HG02852 (cell line): Measurements from ENCODE around the gene LTC4S.
"Not testable (repeated sequence)": the region's sequence is repeated elsewhere in the genome, so short reads cannot be mapped to it uniquely, and the experiment has no call there.

Source experiments
- ATAC-seq: cut with Tn5 transposase; IDR thresholded peaks from one replicate; pipeline ENCODE4 v1.9.1; 2021; ENCODE audit warnings: mild to moderate bottlenecking, moderate library complexity; ENCODE audit not compliant: unreplicated experiment

LTC4S gene

DNA sequence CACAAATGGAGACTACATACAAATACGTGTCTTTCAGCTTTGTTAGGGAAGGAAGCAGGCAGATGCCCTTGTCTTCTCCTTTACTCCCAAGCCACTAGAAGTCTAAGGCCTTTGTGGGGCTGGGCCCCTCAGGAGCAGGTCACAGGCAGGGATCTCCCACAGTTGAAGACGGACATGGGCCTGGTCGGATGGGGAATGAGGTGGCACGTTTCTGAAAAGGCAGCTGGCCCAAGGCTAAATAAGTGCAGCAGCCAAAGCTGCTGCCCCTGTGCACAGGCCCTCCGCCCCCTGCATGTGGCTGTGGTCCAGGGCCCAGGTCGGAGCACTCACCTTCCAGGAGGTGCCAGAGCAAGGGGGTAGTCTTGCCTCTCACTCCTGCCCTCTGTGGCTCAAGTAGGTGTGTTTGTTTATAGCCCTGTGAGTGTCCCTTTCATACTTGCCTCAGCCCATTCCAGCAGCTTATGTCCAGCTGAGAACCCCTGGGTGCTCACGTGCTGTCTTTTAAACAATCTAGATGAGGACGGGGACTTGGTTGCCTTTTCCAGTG lies 28.7 kb downstream of the LTC4S start:
- no peak for ATAC-seq

DNA sequence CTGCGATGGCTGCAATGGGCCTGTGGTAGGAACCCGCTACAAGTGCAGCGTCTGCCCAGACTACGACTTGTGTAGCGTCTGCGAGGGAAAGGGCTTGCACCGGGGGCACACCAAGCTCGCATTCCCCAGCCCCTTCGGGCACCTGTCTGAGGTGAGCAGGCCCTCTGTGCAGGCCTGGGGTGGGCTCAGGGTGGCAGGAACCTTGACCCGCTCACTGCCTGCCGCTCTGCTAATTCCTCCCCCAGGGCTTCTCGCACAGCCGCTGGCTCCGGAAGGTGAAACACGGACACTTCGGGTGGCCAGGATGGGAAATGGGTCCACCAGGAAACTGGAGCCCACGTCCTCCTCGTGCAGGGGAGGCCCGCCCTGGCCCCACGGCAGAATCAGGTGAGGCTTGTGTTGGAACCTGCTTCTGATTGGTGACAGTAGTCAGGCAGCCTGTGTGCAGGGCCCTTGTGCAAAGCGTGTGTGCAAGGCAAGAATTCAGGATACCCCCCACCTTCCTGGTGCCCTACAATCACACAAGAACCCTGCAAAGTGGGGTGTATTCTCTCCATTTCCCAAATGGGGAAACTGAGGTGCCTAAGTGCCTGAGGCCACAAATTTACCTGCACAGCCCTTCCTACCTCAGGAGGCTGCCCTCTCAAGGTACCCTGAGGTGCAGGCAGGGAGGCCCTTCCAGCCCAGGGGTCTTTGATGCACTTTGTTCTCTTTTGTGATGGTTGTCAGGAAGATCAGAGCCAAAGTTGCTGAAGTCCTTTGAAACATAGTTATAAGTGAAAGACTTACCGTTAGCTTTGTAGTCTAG lies 30.4 kb downstream of the LTC4S start:
- ATAC-seq: no peak

DNA sequence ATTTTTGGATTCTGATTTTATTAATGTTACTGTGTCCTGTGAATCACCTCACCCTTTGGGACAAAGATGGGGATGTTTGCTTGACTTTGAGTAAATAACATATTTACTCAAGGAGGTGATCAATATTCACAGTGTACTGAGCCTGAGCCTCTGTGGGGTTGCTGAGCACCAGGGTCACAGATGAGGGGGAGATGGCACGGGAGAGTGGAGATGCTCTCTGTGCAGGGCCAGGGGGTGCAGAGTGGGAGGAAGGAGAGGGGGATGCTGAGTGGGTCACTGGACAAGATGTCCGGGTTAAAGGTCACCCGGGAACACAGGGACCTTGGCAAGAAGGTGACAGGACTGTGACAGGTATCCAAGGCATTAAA lies 30.9 kb downstream of the LTC4S start:
- ATAC-seq: no peak

DNA sequence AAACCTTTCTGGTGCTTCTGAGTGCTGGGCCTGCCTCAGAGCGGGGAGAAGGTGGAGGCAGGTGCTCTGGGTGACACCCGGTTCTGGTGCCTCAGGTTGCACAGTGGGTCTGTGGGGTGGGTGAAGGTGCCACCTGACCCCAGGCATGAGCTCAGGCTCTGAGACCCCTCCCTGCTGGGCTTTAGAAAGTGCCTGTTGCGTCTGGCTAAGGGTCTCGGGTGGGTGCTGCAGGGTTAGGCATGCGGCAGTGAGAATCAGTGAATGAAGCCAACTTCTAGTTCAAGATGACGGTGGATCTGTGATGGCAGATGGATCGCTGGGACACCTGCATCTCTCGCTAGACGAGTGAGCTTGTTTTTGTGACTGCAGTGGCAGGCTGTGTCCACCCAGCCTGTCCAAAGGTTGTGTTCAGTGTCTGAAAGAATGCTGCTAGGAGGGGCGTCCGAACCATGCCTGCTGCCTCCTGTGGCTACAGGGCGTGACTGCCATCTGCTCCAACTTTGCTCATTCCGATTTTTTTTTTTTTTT lies 31.9 kb downstream of the LTC4S start:
- no peak for ATAC-seq

DNA sequence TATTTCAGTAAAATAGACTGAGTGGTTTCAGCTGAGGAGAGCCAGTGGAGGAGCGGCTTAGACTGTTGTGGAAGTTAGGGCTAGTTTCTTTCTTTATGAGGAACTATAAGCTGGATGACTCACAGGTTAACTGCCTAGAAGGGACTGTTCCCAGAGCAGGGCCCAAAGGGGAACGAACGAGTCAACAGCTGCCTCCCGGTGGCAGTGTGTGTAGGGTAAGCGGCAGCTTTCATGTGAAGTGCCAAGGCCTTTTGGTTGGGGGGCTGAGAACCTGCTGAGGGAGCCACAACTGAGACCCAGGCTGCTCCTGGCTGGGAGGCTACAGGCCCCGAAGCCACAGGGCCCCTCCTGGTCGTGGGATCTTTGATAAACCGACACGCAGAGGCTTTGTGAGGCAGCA lies 33.9 kb downstream of the LTC4S start:
- ATAC-seq: no peak

DNA sequence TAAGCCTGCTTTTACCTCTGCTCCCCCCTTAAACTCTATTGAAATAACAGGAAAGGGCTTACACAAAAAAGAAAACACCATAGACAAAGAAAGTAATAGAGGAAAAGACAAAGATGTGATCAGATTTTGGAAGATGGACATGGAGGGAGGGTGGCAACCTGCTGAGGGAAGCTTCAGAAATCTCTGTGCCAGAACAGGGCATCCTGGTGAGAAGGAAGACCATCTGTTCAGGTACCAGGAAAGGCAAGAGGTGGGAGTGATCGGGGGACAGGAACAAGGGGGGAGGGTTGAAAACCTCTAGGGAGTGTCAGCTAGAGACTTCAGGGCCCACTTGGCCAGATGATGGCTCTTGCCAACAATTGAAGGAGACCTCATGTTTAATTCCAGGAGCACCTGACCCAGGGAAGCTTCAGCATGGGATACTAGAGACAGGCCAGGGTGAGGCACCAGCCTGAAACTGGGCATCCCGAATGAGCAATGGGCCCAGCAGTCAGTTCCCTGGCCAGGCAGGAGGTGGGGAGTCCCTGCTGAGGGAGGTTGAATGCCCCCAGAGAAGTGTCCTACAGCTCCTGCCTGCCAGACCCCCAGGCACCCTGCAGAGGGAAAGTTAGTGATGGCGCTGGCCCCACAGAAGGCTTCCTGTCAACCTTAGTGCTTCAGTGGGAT lies 35.1 kb downstream of the LTC4S start:
- no peak for ATAC-seq

DNA sequence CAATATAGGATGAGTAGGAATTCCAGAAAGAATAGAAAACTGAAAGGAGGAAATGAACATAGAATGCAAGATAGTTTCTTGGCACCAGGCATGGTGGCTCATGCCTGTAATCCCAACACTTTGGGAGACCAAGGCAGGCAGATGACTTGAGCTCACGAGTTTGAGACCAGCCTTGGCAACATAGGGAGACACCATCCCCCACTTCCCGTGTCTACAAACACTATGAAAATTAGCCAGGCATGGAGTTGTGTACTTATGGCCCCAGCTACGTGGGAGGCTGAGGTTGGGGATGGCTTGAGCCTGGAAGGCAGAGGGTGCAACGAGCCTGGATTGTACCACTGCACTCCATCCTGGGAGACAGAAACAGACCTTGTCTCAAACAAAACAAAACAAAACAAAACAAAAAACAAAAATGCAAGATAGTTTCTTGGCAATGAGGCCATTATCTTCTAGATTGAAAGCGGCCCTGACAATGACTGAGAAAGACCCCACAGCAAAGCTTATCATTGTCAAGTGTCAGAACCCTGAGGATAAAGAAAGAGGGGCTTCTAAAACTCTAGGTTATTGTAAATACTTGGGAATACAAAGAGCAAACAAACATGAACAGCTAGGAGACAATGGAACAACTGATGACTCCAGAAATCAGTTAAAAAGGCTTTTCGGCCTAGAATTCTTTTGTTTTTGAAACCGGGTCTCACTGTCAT lies 36.1 kb downstream of the LTC4S start:
- ATAC-seq: no peak

DNA sequence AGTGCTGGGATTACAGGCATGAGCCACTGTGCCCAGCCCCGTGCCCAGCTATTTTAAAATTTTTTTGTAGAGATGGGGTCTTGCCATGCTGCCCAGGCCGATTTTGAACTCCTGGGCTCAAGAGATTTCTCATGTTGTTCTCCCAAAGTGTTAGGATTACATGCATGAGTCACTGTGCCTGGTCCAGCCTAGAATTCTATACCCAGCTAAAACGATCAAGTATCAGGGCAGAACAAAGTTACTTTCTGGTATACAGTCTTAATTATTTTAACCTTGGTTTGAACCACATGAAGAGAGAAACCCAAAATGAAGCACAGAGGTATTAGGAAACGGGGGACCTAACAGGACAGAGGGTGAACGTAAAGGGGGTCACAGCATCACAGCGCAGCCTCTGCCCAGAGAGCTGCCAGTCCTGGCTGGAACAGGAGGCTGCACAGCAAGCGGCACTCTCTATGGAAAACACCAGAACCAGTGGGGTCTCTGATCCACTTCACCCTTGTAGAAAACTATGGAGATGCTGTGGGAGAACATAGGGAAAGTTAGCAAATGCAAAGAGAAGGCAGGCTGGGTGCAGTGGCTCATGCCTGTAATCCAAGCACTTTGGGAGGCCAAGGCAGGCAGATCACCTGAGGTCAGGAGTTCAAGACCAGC lies 37.2 kb downstream of the LTC4S start:
- ATAC-seq: no peak

DNA sequence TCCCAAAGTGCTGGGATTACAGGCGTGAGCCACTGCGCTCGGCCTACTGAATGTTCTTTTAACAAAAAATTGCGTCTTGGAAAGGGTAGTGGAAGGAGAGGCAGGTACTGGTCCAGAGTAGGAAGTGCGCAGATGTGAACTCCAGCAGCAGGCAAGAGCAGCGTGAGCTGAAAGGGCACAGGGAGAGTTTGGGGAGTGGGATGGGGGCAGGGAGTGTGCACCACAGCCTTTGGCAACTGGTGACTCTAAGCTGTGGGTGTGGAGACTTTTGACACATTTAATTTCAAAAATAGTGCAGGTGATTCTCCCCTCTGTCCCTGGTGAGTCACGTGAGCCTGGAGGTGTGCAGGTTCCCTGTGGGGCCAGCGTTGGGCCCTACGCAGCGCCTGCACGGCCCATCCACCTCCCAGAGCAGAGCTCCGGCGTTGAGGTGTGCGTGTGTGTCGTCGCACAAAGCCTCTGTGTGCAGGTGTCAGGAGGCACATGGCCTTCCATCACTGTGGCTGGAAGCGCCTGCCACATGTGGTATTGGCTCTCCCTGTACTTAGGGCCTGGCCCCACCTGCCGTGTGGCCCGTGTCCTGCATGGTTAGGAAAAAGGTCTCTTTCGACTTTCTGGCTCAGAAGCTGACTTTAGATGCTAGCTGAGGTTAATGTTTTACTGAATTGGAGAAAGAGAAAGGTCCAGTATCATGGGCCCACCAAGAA lies 38.4 kb downstream of the LTC4S start:
- no peak for ATAC-seq

DNA sequence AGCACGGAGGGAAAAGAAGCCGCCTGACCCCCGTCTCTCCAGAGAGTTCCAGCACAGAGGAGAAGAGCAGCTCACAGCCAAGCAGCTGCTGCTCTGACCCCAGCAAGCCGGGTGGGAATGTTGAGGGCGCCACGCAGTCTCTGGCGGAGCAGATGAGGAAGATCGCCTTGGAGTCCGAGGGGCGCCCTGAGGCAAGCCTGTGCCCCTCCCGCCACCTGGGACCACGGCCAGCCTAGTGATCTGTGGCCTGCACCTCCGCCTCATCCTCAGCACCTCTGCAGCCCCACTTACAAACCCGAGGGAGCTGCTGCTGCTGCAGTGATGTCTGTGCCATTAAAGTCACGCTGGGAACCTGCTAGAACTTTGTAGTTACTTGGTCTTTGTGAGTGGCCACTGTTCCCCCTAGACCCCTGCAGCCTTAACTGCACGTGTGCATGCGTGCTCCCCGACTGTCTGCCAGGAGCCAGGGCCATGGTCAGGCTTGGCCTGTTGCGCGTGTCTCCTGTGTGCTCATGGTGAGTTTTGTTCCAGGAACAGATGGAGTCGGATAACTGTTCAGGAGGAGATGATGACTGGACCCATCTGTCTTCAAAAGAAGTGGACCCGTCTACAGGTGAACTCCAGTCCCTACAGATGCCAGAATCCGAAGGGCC lies 39.4 kb downstream of the LTC4S start:
- no peak for ATAC-seq

DNA sequence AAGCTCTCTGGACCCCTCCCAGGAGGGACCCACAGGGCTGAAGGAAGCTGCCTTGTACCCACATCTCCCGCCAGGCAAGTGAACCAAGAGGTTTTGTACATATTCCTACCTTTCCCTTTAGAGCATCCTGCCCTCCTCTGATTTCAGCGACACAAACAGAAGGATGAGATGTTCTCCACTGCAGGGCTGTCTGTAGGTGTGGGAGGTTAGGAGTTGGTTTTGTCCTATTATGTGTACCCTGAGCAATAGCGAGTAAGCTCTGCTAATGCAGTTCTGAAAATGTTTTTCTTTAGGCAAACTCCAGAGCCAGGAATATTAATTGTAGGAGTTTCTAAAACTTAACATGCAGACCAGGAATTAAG lies 39.9 kb downstream of the LTC4S start:
- no peak for ATAC-seq

DNA sequence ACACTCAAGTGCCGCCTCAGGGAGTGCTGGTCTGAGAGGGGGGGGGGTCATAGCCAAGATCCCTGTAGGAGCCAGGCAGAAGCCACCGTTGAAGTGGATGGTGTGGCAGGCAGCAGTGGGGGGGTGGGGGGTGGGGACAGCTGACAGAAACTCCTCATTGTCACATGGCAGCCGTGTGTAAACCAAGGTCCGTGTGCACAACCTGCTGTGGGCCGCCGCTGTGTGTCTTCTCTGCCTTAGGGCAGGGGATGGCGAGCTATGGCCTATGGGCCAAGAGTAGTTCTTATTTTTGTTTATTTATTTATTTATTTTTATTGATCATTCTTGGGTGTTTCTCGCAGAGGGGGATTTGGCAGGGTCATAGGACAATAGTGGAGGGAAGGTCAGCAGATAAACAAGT lies 40.3 kb downstream of the LTC4S start:
- ATAC-seq: no peak

DNA sequence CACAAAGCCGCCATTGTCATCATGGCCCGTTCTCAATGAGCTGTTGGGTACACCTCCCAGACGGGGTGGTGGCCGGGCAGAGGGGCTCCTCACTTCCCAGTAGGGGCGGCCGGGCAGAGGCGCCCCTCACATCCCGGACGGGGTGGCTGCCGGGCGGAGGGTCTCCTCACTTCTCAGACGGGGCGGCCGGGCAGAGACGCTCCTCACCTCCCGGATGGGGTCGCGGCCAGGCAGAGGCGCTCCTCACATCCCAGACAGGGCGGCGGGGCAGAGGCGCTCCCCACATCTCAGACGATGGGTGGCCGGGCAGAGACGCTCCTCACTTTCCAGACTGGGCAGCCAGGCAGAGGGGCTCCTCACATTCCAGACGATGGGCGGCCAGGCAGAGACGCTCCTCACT lies 41.1 kb downstream of the LTC4S start:
- ATAC-seq: not testable (repeated sequence)

DNA sequence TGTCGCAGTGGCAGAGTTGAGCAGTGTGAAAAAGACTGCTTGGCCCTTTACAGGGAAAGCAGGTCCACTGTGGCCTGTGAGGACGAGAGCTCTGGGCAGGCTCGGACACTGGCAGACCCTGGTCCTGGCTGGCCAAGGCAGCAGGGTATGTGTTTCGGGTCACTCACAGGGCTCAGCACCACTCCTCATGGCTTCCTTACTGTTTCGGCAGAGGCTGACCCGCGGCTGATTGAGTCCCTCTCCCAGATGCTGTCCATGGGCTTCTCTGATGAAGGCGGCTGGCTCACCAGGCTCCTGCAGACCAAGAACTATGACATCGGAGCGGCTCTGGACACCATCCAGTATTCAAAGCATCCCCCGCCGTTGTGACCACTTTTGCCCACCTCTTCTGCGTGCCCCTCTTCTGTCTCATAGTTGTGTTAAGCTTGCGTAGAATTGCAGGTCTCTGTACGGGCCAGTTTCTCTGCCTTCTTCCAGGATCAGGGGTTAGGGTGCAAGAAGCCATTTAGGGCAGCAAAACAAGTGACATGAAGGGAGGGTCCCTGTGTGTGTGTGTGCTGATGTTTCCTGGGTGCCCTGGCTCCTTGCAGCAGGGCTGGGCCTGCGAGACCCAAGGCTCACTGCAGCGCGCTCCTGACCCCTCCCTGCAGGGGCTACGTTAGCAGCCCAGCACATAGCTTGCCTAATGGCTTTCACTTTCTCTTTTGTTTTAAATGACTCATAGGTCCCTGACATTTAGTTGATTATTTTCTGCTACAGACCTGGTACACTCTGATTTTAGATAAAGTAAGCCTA lies 42.6 kb downstream of the LTC4S start:
- ATAC-seq: no peak

DNA sequence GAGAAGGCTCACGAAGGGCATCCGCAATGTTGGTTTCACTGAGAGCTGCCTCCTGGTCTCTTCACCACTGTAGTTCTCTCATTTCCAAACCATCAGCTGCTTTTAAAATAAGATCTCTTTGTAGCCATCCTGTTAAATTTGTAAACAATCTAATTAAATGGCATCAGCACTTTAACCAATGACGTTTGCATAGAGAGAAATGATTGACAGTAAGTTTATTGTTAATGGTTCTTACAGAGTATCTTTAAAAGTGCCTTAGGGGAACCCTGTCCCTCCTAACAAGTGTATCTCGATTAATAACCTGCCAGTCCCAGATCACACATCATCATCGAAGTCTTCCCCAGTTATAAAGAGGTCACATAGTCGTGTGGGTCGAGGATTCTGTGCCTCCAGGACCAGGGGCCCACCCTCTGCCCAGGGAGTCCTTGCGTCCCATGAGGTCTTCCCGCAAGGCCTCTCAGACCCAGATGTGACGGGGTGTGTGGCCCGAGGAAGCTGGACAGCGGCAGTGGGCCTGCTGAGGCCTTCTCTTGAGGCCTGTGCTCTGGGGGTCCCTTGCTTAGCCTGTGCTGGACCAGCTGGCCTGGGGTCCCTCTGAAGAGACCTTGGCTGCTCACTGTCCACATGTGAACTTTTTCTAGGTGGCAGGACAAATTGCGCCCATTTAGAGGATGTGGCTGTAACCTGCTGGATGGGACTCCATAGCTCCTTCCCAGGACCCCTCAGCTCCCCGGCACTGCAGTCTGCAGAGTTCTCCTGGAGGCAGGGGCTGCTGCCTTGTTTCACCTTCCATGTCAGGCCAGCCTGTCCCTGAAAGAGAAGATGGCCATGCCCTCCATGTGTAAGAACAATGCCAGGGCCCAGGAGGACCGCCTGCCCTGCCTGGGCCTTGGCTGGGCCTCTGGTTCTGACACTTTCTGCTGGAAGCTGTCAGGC lies 43.6 kb downstream of the LTC4S start:
- no peak for ATAC-seq

DNA sequence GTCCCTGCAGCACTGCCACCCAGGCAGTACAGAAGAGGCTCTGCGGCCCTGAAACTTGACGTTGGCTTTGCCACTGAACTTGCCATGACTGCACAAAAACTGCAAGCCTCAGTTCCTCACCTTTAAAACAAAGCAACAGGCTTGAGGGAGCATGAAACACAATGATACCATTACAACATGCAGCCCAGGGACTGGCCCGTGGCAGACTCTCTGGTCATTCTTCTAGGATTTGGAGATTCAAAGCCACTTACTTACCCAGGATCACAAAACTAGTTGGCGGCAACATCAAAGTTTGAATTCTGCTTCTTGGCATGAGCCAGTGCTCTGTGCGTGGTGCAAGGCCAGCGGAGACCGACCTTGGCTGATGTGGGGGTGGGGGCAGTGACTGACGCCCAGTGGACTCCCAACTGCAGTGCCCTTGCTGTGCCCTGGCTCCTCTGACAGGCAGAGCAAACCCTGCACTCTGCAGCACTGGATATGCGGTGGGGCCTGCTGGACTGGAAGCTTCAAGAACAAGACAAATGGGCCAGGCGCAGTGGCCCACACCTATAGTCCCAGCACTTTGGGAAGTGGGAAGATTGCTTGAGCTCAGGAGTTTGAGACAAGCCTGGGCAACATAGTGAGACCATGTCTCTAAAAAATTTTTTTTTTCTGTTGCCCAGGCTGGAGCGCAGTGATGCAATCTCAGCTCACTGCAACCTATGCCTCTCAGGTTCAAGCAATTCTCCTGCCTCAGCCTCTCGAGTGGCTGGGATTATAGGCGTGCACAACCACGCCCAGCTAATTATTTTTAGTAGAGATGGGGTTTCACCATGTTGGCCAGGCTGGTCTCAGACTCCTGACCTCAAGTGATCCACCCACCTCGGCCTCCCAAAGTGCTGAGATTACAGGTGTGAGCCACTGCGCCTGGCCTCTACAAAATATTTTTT lies 45.8 kb downstream of the LTC4S start:
- ATAC-seq: no peak

DNA sequence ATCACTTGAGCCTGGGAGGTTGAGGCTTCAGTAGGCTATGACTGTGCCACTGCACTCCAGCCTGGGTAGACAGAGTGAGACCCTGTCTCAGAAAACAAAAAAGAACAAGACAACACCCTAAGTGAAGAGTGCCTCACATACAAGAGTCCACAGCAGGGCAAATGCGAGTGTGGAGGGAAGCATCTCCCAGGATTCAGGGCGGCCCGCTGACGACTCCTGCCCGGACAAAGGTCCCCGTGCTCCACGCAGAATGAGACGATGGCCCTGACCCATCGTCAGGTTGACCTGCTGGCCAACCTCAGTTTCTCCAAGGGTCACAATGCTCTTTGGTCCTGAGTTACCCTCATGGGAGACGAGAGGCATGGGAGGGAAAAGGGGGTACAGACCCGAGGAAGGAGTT lies 46.5 kb downstream of the LTC4S start:
- no peak for ATAC-seq
